HepG2 (cell line): ENCODE results near the gene ATP6V0A1. TPM values are rescaled to one million over a fixed set of nuclear protein-coding genes. Genes with fewer than 3 reads are reported as not detected.
A peak's percentile ranks its signal among the peaks of the same experiment; 100 is the strongest.

Experiments used
- ASH2L ChIP-seq: fragments of 300-600, 200-600 bp; sonication (generic); IDR thresholded peaks from 2 replicates; pipeline ENCODE4 v1.7.0; 2017; ENCODE audit warnings: low read depth, mild to moderate bottlenecking, moderate library complexity, mixed read lengths, low read length; ENCODE audit not compliant: insufficient read length
- ATF7 ChIP-seq, 2 experiments: fragments of 450-650 bp in 1 of 2; sonication (generic) in 1 of 2; formaldehyde crosslinking in 1 of 2; IDR thresholded peaks; 2 replicates each; pipeline versions ENCODE4 v1.4.0 to v1.6.1; 2016 to 2020; ENCODE audit warnings: antibody characterized with exemption in 1 of 2, mild to moderate bottlenecking in 1 of 2, missing genetic modification reagents in 1 of 2
- BATF2 ChIP-seq: sonication (generic); formaldehyde crosslinking; IDR thresholded peaks from 2 replicates; pipeline ENCODE4 v1.8.0; 2022; ENCODE audit warnings: mild to moderate bottlenecking, missing genetic modification reagents, moderate library complexity
- EZH2 ChIP-seq: conservative IDR thresholded peaks from 2 replicates; pipeline ENCODE4 v1.6.1; 2012; ENCODE audit warnings: mild to moderate bottlenecking, low read depth, low read length, moderate library complexity
- HBP1 ChIP-seq: IDR thresholded peaks from 2 replicates; pipeline ENCODE4 v1.6.1; 2016; ENCODE audit warnings: low read depth, control low read depth
- TOE1 ChIP-seq: sonication (generic); formaldehyde crosslinking; IDR thresholded peaks from 2 replicates; pipeline ENCODE4 v1.4.0; 2020; ENCODE audit warnings: mild to moderate bottlenecking, missing genetic modification reagents
- ZBTB21 ChIP-seq: sonication (generic); formaldehyde crosslinking; IDR thresholded peaks from 2 replicates; pipeline ENCODE4 v1.4.0; 2020; ENCODE audit warnings: missing genetic modification reagents
- ZBTB38 ChIP-seq: sonication (generic); formaldehyde crosslinking; IDR thresholded peaks from 2 replicates; pipeline ENCODE4 v1.5.1; 2020; ENCODE audit warnings: mild to moderate bottlenecking, missing genetic modification reagents
- ZFY ChIP-seq: sonication (generic); formaldehyde crosslinking; IDR thresholded peaks from 2 replicates; pipeline ENCODE4 v1.4.0; 2020; ENCODE audit warnings: missing genetic modification reagents
- ZNF484 ChIP-seq: sonication (generic); formaldehyde crosslinking; IDR thresholded peaks from 2 replicates; pipeline ENCODE4 v1.5.1; 2020; ENCODE audit warnings: mild to moderate bottlenecking, low read depth, missing genetic modification reagents, borderline replicate concordance
- ZNF530 ChIP-seq: sonication (generic); formaldehyde crosslinking; IDR thresholded peaks from 2 replicates; pipeline ENCODE4 v1.5.0; 2020; ENCODE audit warnings: low read depth, mild to moderate bottlenecking, missing genetic modification reagents
- polyA plus RNA-seq, 8 experiments: library from polyadenylated mRNA; depleted of rRNA in 3 of 8; stranded (reverse) in 7 of 8; unstranded in 1 of 8; fragments of >200 nt; fragmentation: Illumina TruSeq in 4 of 8; extraction: Trizol in 4 of 8; gene quantifications; 2 replicates each; pipeline versions ENCODE4 v1.2.1 to v1.2.3, GENCODE V29; 2011 to 2016; ENCODE audit warnings: low read depth in 4 of 8, missing spikeins in 1 of 8, mixed read lengths in 1 of 8; ENCODE audit not compliant: insufficient read depth in 1 of 8
- total RNA-seq, 5 experiments: library from RNA; depleted of rRNA; stranded (reverse); fragments of >200 nt; fragmentation: Illumina TruSeq; extraction: Trizol; gene quantifications; 2 replicates each; pipeline ENCODE4 v1.2.3, GENCODE V29; 2016; ENCODE audit warnings: low read depth in 1 of 5
- TF ChIP-seq, protein P1 (sequence below): sonication (generic); formaldehyde crosslinking; IDR thresholded peaks from 2 replicates; pipeline ENCODE4 v1.4.0; 2020; ENCODE audit warnings: missing genetic modification reagents, borderline replicate concordance
- TF ChIP-seq, protein P2 (sequence below): sonication (generic); formaldehyde crosslinking; IDR thresholded peaks from 2 replicates; pipeline ENCODE4 v1.4.0; 2020; ENCODE audit warnings: missing genetic modification reagents, mild to moderate bottlenecking, borderline replicate concordance
- TF ChIP-seq, protein P3 (sequence below): sonication (generic); formaldehyde crosslinking; IDR thresholded peaks from 2 replicates; pipeline ENCODE4 v1.4.0; 2020; ENCODE audit warnings: low read depth, mild to moderate bottlenecking, missing genetic modification reagents
- TF ChIP-seq, protein P4 (sequence below): sonication (generic); formaldehyde crosslinking; IDR thresholded peaks from 2 replicates; pipeline ENCODE4 v1.8.1; 2023; ENCODE audit warnings: missing genetic modification reagents, mild to moderate bottlenecking, borderline replicate concordance
- TF ChIP-seq, protein P5 (sequence below): sonication (generic); formaldehyde crosslinking; IDR thresholded peaks from 2 replicates; pipeline ENCODE4; 2020; ENCODE audit warnings: missing genetic modification reagents, mild to moderate bottlenecking, borderline replicate concordance

The ATP6V0A1 gene
- total and polyA plus RNA-seq, 2 of the 13 experiments (the other 11 are each of a cell fraction or from before 2014, with no cell fraction given), result 27.9 to 54.1 TPM

DNA sequence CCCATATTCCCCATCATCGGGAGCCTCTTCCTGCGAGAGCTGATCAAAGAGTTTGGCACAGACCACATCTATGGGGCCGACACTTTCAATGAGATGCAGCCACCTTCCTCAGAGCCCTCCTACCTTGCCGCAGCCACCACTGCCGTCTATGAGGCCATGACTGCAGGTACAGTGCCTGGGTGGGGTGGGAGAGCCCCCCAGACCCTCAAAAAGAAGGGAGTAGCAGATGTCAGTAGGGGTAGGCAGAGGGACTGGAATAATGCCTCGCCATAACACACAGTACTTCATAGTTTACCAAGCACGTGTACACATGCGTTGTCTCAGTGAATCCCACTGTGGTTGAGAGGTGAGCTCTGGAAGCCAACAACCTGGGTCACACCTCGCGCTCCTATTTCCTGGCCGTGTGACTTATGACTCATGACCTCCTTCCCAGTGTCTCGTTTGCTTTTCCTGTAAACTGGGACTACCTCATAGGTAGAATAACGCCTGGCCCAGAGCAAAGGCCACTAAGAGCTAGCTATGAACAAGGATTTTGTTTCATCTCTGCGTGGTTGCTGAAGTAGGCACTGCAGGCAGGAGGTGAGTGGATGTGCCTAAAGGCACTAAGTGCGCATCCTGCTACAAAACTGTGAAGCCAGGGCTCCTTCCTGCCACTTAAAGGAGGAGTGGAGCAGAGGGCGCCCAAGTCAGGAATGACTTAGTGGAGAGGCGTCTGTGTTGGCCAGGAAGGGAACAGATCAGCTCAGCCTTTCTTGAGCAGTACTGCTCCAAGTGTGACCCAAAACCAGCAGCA lies 82.6 kb downstream of the ATP6V0A1 start (continued):
- TF ChIP-seq ASH2L, result peak; percentile 44
- TF ChIP-seq ZNF484, result no peak
- TF ChIP-seq ZFY (CRISPR knock-in tag), result peak; percentile 41; the same call in 1 of the 2 replicates
- TF ChIP-seq, protein P1, sequence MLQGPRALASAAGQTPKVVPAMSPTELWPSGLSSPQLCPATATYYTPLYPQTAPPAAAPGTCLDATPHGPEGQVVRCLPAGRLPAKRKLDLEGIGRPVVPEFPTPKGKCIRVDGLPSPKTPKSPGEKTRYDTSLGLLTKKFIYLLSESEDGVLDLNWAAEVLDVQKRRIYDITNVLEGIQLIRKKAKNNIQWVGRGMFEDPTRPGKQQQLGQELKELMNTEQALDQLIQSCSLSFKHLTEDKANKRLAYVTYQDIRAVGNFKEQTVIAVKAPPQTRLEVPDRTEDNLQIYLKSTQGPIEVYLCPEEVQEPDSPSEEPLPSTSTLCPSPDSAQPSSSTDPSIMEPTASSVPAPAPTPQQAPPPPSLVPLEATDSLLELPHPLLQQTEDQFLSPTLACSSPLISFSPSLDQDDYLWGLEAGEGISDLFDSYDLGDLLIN (CRISPR knock-in tag), result 0 out of 2 replicates have a peak, but pooled peaks have one; percentile 55
- no peak for TF ChIP-seq EZH2
- no peak for TF ChIP-seq ZNF530
- TF ChIP-seq, protein P2, sequence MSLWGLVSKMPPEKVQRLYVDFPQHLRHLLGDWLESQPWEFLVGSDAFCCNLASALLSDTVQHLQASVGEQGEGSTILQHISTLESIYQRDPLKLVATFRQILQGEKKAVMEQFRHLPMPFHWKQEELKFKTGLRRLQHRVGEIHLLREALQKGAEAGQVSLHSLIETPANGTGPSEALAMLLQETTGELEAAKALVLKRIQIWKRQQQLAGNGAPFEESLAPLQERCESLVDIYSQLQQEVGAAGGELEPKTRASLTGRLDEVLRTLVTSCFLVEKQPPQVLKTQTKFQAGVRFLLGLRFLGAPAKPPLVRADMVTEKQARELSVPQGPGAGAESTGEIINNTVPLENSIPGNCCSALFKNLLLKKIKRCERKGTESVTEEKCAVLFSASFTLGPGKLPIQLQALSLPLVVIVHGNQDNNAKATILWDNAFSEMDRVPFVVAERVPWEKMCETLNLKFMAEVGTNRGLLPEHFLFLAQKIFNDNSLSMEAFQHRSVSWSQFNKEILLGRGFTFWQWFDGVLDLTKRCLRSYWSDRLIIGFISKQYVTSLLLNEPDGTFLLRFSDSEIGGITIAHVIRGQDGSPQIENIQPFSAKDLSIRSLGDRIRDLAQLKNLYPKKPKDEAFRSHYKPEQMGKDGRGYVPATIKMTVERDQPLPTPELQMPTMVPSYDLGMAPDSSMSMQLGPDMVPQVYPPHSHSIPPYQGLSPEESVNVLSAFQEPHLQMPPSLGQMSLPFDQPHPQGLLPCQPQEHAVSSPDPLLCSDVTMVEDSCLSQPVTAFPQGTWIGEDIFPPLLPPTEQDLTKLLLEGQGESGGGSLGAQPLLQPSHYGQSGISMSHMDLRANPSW (CRISPR knock-in tag), result no peak
- TF ChIP-seq BATF2 (CRISPR knock-in tag), result peak; percentile 45; the same call in 1 of the 2 replicates
- peak; percentile 86 for TF ChIP-seq ZBTB21 (CRISPR knock-in tag)
- TF ChIP-seq, protein P3, sequence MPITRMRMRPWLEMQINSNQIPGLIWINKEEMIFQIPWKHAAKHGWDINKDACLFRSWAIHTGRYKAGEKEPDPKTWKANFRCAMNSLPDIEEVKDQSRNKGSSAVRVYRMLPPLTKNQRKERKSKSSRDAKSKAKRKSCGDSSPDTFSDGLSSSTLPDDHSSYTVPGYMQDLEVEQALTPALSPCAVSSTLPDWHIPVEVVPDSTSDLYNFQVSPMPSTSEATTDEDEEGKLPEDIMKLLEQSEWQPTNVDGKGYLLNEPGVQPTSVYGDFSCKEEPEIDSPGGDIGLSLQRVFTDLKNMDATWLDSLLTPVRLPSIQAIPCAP, result 0 out of 2 replicates have a peak, but pooled peaks have one; percentile 27
- TF ChIP-seq TOE1, result peak; percentile 56; the same call in 1 of the 2 replicates
- peak; percentile 53; the same call in 1 of the 2 replicates for TF ChIP-seq HBP1 (CRISPR knock-in tag)
- TF ChIP-seq, protein P4, sequence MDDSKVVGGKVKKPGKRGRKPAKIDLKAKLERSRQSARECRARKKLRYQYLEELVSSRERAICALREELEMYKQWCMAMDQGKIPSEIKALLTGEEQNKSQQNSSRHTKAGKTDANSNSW (CRISPR knock-in tag), result peak; percentile 85; the same call in 1 of the 2 replicates
- TF ChIP-seq ATF7 (IDR thresholded peaks at IDR 0.05), result no peak
- TF ChIP-seq ATF7 (CRISPR knock-in tag; IDR thresholded peaks at IDR 0.05), result 0 out of 2 replicates have a peak, but pooled peaks have one; percentile 56
- TF ChIP-seq, protein P5, sequence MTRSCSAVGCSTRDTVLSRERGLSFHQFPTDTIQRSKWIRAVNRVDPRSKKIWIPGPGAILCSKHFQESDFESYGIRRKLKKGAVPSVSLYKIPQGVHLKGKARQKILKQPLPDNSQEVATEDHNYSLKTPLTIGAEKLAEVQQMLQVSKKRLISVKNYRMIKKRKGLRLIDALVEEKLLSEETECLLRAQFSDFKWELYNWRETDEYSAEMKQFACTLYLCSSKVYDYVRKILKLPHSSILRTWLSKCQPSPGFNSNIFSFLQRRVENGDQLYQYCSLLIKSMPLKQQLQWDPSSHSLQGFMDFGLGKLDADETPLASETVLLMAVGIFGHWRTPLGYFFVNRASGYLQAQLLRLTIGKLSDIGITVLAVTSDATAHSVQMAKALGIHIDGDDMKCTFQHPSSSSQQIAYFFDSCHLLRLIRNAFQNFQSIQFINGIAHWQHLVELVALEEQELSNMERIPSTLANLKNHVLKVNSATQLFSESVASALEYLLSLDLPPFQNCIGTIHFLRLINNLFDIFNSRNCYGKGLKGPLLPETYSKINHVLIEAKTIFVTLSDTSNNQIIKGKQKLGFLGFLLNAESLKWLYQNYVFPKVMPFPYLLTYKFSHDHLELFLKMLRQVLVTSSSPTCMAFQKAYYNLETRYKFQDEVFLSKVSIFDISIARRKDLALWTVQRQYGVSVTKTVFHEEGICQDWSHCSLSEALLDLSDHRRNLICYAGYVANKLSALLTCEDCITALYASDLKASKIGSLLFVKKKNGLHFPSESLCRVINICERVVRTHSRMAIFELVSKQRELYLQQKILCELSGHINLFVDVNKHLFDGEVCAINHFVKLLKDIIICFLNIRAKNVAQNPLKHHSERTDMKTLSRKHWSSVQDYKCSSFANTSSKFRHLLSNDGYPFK (CRISPR knock-in tag), result peak; percentile 51; the same call in 1 of the 2 replicates
- TF ChIP-seq ZBTB38, result peak; percentile 84
